Mucosa of descending colon (tissue), 3 donors: ENCODE measurements around the gene ARHGEF28. TPM values are rescaled to one million over a fixed set of nuclear protein-coding genes. Genes with fewer than 3 reads are reported as not detected.

ENCODE experiments used
- ATAC-seq: fragments of 200-7000 bp; cut with Tn5 transposase; one replicate; pipeline ENCODE4 v1.9.1; 2020; ENCODE audit warnings: mild to moderate bottlenecking, moderate library complexity
- DNase-seq, 3 donors: peaks; one replicate each; pipeline ENCODE4 v3.0.0-alpha.2; 2020
- H3K36me3 ChIP-seq: fragments of 200-600 bp; one replicate; pipeline ENCODE4 v1.8.0; 2021; ENCODE audit warnings: low read depth, mild to moderate bottlenecking
- H3K4me1 ChIP-seq: fragments of 200-600 bp; one replicate; pipeline ENCODE4 v1.8.0; 2021; ENCODE audit warnings: low read depth, mild to moderate bottlenecking
- H3K4me3 ChIP-seq: fragments of 200-600 bp; one replicate; pipeline ENCODE4 v1.8.0; 2021; ENCODE audit warnings: mild to moderate bottlenecking
- H3K9me3 ChIP-seq: fragments of 200-600 bp; one replicate; pipeline ENCODE4 v1.8.0; 2021; ENCODE audit warnings: mild to moderate bottlenecking
- CTCF ChIP-seq: fragments of 200-600 bp; IDR thresholded peaks from one replicate; pipeline ENCODE4 v1.8.0; 2022; ENCODE audit warnings: antibody characterized with exemption, mild to moderate bottlenecking
- intact Hi-C, 2 donors: fragments of 100-400 bp; cut with DNase I in 1 of 2; cut with micrococcal nuclease in 1 of 2; formaldehyde crosslinking; loops; one replicate each; pipeline versions ENCODE4 v1.11.0 to v1.11.1; 2022; cut with DNase I, micrococcal nuclease
- total RNA-seq, 3 donors: library from RNA; stranded (reverse); fragmentation: NEBNext Ultra II Directional in 2 of 3; extraction: Animal tissue kit (Norgen Biotek cat#: 25700) in 2 of 3; gene quantifications; one replicate each; pipeline versions ENCODE4 v1.2.1 to v1.2.4, GENCODE V29; 2021 to 2023
- donor health status: DM: no; HTN: no; CAD: no; lungs with moderate emphysema.
- donor health status: DM: no; HTN: no; CAD: no.
- donor health status: DM: no; HTN: yes; CAD: no.

Gene ARHGEF28
- total RNA-seq, 3 donors from 2014 or later = 5.4 to 21.7 (median 11.6) TPM

GRCh38 chr5:73901043-73901442 is 275.0 kb downstream of the ARHGEF28 start:
- Histone ChIP-seq H3K36me3 (no peaks in the 10 kb centered on the region), H3K4me1 (no peaks in the 10 kb centered on the region), H3K4me3 (no peak overlapping the region), H3K9me3 (no peaks in the 10 kb centered on the region)
- intact Hi-C loops = loop anchor here in 1 of 2 donors (5.0 kb wide), 1 partner anchor 746 kb away; no protein-coding TSS in a partner anchor
- ATAC-seq (peak; percentile 84), DNase-seq (peak in 2 of 3 donors; percentile 43)
- TF ChIP-seq CTCF = no peak

- no peak for TF ChIP-seq CTCF
- Histone ChIP-seq H3K36me3 (no peaks in the 10 kb centered on the region), H3K4me1 (no peaks in the 10 kb centered on the region), H3K9me3 (no peaks in the 10 kb centered on the region), H3K4me3 (no peak overlapping the region)
- ATAC-seq (peak; percentile 45), DNase-seq (peak in 2 of 3 donors; percentile 31 to 40)
- intact Hi-C loops = loop anchor here in 1 of 2 donors (5.0 kb wide), 1 partner anchor 746 kb away; no protein-coding TSS in a partner anchor
Measured at GRCh38 chr5:73901455-73901854, 275.5 kb downstream of the ARHGEF28 start.

GRCh38 chr5:73902327-73903051 is 276.5 kb downstream of the ARHGEF28 start:
- DNase-seq (peak in 1 of 3 donors; percentile 11), ATAC-seq (peak; percentile 71)
- intact Hi-C loops = loop anchor here (2.0 to 5.0 kb wide), 2 partner anchors 740 to 745 kb away; no protein-coding TSS in a partner anchor
- Histone ChIP-seq H3K4me1 (no peaks in the 10 kb centered on the region), H3K36me3 (no peaks in the 10 kb centered on the region), H3K9me3 (no peaks in the 10 kb centered on the region), H3K4me3 (no peak overlapping the region)
- TF ChIP-seq CTCF = peak; percentile 69

GRCh38 chr5:73903169-73903568 is 277.2 kb downstream of the ARHGEF28 start:
- Histone ChIP-seq H3K4me1 (no peaks in the 10 kb centered on the region), H3K9me3 (no peaks in the 10 kb centered on the region), H3K36me3 (no peaks in the 10 kb centered on the region), H3K4me3 (no peak overlapping the region)
- TF ChIP-seq CTCF = no peak
- intact Hi-C loops = loop anchor here (2.0 to 5.0 kb wide), 2 partner anchors 740 to 744 kb away; no protein-coding TSS in a partner anchor
- ATAC-seq = no peak
- no peak for DNase-seq

- Histone ChIP-seq H3K4me3 (no peak overlapping the region), H3K4me1 (no peaks in the 10 kb centered on the region), H3K9me3 (no peaks in the 10 kb centered on the region), H3K36me3 (no peaks in the 10 kb centered on the region)
- no peak for TF ChIP-seq CTCF
- DNase-seq (no peak), ATAC-seq (no peak)
- intact Hi-C loops = no loop called here
Measured at GRCh38 chr5:73906277-73906676, 280.3 kb downstream of the ARHGEF28 start.
